Stimulated activated CD4-positive, alpha-beta T cell treated with anti-CD3 and anti-CD28 coated beads, Interleukin-1b, Interleukin-23, amount 100 ng/mL, for 1 hour (primary cell): ENCODE data around the gene LRIT2.
A peak's percentile ranks its signal among the peaks of the same experiment; 100 is the strongest.

Experiments
- DNase-seq, 2 donors: peaks; one replicate each; pipeline ENCODE4 v3.0.0-alpha.2; 2020; ENCODE audit warnings: low read depth in 2 of 2

LRIT2 gene

GRCh38 chr10:84205049-84205852 lies 20.1 kb downstream of the LRIT2 start:
- DNase-seq: peak; percentile 18 to 36

- no peak for DNase-seq
Measured at GRCh38 chr10:84204610-84205009, 20.7 kb downstream of the LRIT2 start.

GRCh38 chr10:84204122-84204521 lies 21.2 kb downstream of the LRIT2 start:
- no peak for DNase-seq

GRCh38 chr10:84202349-84202748 lies 23.0 kb downstream of the LRIT2 start:
- DNase-seq: no peak

GRCh38 chr10:84201682-84202081 lies 23.7 kb downstream of the LRIT2 start:
- no peak for DNase-seq

- no peak for DNase-seq
Measured at GRCh38 chr10:84201244-84201606, 24.1 kb downstream of the LRIT2 start.

- DNase-seq: no peak
Measured at GRCh38 chr10:84200537-84201243, 24.7 kb downstream of the LRIT2 start.

GRCh38 chr10:84198206-84198915 lies 27.0 kb downstream of the LRIT2 start:
- no peak for DNase-seq

GRCh38 chr10:84197643-84198042 lies 27.7 kb downstream of the LRIT2 start:
- DNase-seq: no peak

- no peak for DNase-seq
Measured at GRCh38 chr10:84196941-84197340, 28.4 kb downstream of the LRIT2 start.

GRCh38 chr10:84196083-84196482 lies 29.3 kb downstream of the LRIT2 start:
- DNase-seq: no peak

GRCh38 chr10:84195044-84195830 lies 30.1 kb downstream of the LRIT2 start:
- no peak for DNase-seq

- DNase-seq: no peak
Measured at GRCh38 chr10:84194424-84195043, 30.8 kb downstream of the LRIT2 start, which contains the start of gene CDHR1. TSS of gene CDHR1 (plus strand) at chr10:84194537. CDS start at chr10:84194761, 224 bp downstream.

GRCh38 chr10:84193846-84194423 lies 31.4 kb downstream of the LRIT2 start:
- no peak for DNase-seq

GRCh38 chr10:84193327-84193726 lies 32.0 kb downstream of the LRIT2 start:
- DNase-seq: no peak

GRCh38 chr10:84191106-84191505 lies 34.2 kb downstream of the LRIT2 start:
- no peak for DNase-seq

GRCh38 chr10:84190621-84191020 lies 34.7 kb downstream of the LRIT2 start:
- no peak for DNase-seq

GRCh38 chr10:84188815-84189214 lies 36.5 kb downstream of the LRIT2 start:
- DNase-seq: no peak

GRCh38 chr10:84185526-84186175 lies 39.7 kb downstream of the LRIT2 start:
- no peak for DNase-seq

- DNase-seq: no peak
Measured at GRCh38 chr10:84184517-84184916, 40.8 kb downstream of the LRIT2 start.
